Metanephros (tissue), 1 donor: ENCODE measurements around the gene CCL13. TPM values are rescaled to one million over a fixed set of nuclear protein-coding genes. Genes with fewer than 3 reads are reported as not detected.

Source experiments
- total RNA-seq: library from RNA; depleted of rRNA; stranded (reverse); fragments of >200 nt; gene quantifications from one replicate; pipeline ENCODE4 v1.2.3, GENCODE V29; 2014

Gene CCL13
- 0.35 TPM for total RNA-seq

DNA sequence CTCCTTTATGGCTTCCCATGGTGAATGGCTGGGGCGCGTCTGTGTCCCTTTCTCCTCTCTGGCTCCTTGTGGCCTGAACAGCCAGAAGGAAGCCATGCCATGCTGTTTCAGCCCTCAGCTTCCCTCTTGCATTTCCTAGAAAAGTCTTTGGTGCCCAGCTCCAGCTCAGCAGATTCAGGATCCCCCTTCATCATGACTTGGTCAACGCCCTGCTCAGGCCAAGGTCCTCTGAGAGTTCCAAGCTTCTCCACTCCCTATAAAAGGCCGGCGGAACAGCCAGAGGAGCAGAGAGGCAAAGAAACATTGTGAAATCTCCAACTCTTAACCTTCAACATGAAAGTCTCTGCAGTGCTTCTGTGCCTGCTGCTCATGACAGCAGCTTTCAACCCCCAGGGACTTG lies at the start of gene CCL13:
CCL13 (plus strand) TSS at position 287 of the 400 bp plus-strand sequence; CDS start at position 334, 47 bp downstream.

DNA sequence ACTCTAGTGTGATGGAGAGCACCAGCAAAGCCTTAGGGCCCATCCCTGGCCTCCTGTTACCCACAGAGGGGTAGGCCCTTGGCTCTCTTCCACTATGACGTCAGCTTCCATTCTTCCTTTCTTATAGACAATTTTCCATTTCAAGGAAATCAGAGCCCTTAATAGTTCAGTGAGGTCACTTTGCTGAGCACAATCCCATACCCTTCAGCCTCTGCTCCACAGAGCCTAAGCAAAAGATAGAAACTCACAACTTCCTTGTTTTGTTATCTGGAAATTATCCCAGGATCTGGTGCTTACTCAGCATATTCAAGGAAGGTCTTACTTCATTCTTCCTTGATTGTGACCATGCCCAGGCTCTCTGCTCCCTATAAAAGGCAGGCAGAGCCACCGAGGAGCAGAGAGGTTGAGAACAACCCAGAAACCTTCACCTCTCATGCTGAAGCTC lies 37.2 kb upstream of the CCL13 start, which contains the start of gene CCL8:
CCL8 (plus strand) TSS at position 397 of the 445 bp plus-strand sequence. CDS start 67 bp downstream, outside the sequence.

DNA sequence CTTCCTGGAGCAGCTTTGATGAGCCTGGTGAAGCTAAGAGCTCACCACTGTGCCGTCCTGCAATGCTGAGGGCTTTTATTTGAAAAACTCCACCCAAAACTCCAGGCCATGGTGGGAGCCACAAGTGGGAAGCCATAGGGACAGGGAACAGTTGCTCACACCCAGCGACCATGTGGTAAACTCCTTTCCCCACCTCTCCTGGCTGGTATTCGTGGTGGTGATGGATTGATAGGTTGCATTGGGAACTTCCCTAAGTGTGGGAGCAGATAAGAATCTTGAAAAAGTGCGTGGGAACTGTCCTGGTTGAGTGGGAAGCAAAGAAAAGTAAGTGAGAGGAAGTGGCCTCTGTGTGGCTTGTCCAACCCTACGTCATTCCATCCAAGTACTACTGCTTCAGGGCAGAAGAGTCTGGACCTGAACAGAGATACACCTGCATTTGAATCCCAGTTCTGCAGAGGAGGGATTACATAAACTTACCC lies 6.9 kb downstream of the CCL13 start, which contains the start of gene CCL1:
CCL1 (minus strand) TSS at position 51 of the 479 bp plus-strand sequence. CDS start 72 bp downstream, outside the sequence.

Other genes starting within 250 kb of the CCL13 start
- 56.1 TPM for gene CCL2, start 101.2 kb upstream of the CCL13 start, total RNA-seq
- not detected for gene CCL7, start 86.3 kb upstream of the CCL13 start, total RNA-seq
- 1.1 TPM for gene CCL11, start 70.7 kb upstream of the CCL13 start, total RNA-seq
- 0.64 TPM for gene CCL8, start 37.0 kb upstream of the CCL13 start, total RNA-seq
- not detected for gene CCL1, start 6.8 kb downstream of the CCL13 start, total RNA-seq
- gene TMEM132E, start 223.1 kb downstream of the CCL13 start, total RNA-seq = 3.2 TPM